Liver (tissue), 3 donors: ENCODE measurements around the gene CA6.

Experiments used
- EGR1 ChIP-seq, 2 donors: IDR thresholded peaks; 2 replicates each; pipeline ENCODE4 v1.6.1; 2016 to 2018; ENCODE audit warnings: antibody characterized with exemption in 2 of 2, low read depth in 2 of 2
- FOXA1 ChIP-seq: IDR thresholded peaks from 2 replicates; pipeline ENCODE4 v1.6.1; 2016; ENCODE audit warnings: antibody characterized with exemption
- GABPA ChIP-seq, 2 donors: IDR thresholded peaks in 1 of 2; conservative IDR thresholded peaks in 1 of 2; 2 replicates each; pipeline ENCODE4 v1.6.1; 2016; ENCODE audit warnings: antibody characterized with exemption in 2 of 2, mild to moderate bottlenecking in 1 of 2, moderate library complexity in 1 of 2
- JUND ChIP-seq, 2 donors: IDR thresholded peaks; 2 replicates each; pipeline ENCODE4 v1.6.1; 2016; ENCODE audit warnings: antibody characterized with exemption in 2 of 2
- RAD21 ChIP-seq, 2 donors: IDR thresholded peaks; 2 replicates each; pipeline ENCODE4 v1.6.1; 2016; ENCODE audit warnings: antibody characterized with exemption in 2 of 2, mild to moderate bottlenecking in 2 of 2
- RXRA ChIP-seq, 2 donors: IDR thresholded peaks; 2 replicates each; pipeline ENCODE4 v1.6.1; 2017 to 2018; ENCODE audit warnings: antibody characterized with exemption in 2 of 2, mild to moderate bottlenecking in 1 of 2
- SP1 ChIP-seq: IDR thresholded peaks from 2 replicates; pipeline ENCODE4 v1.6.1; 2018; ENCODE audit warnings: antibody characterized with exemption, mild to moderate bottlenecking
- TAF1 ChIP-seq: conservative IDR thresholded peaks from 2 replicates; pipeline ENCODE4 v1.6.1; 2016; ENCODE audit warnings: antibody characterized with exemption, mild to moderate bottlenecking
- YY1 ChIP-seq: IDR thresholded peaks from 2 replicates; pipeline ENCODE4 v1.6.1; 2016; ENCODE audit warnings: antibody characterized with exemption, mild to moderate bottlenecking
- TF ChIP-seq, protein P1 (sequence below): fragments of 150-350 bp; IDR thresholded peaks from 2 replicates; pipeline ENCODE4 v1.5.1; 2017; ENCODE audit warnings: improper control_type of control experiment, low read depth, low read length; ENCODE audit not compliant: missing input control
- TF ChIP-seq, protein P2 (sequence below): IDR thresholded peaks from 2 replicates; pipeline ENCODE4 v1.6.1; 2016; ENCODE audit warnings: antibody characterized with exemption, mild to moderate bottlenecking
- TF ChIP-seq, protein P3 (sequence below): IDR thresholded peaks from 2 replicates; pipeline ENCODE4 v1.6.1; 2016; ENCODE audit warnings: antibody characterized with exemption
- TF ChIP-seq, protein P4 (sequence below): IDR thresholded peaks from 2 replicates; pipeline ENCODE4 v1.6.1; 2016; ENCODE audit warnings: antibody characterized with exemption
- TF ChIP-seq, protein P5 (sequence below): IDR thresholded peaks from 2 replicates; pipeline ENCODE4 v1.6.1; 2016; ENCODE audit warnings: antibody characterized with exemption
- donor health status: healthy.
- donor health status: healthy.

DNA sequence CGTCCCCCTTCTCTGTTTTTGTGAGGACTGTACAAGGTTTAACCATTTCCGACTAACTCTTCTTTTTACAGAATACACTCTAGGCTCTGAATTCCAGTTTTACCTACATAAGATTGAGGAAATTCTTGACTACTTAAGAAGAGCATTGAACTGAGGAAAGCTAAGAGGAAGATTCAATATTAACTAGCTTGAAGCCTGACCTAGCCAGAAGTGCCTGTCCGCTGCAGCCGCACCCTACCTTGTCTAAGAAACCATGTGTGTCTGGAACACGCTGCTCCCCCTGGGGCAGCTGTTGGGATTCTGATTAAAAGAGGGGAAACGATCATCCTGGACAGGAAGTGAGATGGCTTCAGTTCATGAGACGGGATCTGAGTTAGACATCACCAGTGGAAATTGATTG, 28.9 kb downstream of the CA6 start:
- TF ChIP-seq, protein P1, sequence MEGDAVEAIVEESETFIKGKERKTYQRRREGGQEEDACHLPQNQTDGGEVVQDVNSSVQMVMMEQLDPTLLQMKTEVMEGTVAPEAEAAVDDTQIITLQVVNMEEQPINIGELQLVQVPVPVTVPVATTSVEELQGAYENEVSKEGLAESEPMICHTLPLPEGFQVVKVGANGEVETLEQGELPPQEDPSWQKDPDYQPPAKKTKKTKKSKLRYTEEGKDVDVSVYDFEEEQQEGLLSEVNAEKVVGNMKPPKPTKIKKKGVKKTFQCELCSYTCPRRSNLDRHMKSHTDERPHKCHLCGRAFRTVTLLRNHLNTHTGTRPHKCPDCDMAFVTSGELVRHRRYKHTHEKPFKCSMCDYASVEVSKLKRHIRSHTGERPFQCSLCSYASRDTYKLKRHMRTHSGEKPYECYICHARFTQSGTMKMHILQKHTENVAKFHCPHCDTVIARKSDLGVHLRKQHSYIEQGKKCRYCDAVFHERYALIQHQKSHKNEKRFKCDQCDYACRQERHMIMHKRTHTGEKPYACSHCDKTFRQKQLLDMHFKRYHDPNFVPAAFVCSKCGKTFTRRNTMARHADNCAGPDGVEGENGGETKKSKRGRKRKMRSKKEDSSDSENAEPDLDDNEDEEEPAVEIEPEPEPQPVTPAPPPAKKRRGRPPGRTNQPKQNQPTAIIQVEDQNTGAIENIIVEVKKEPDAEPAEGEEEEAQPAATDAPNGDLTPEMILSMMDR, result no peak
- TF ChIP-seq RAD21 (IDR thresholded peaks at IDR 0.05) (no peak), JUND (IDR thresholded peaks at IDR 0.05) (no peak), TAF1 (no peak), EGR1 (IDR thresholded peaks at IDR 0.05; ENCODE audit: low read depth in 2 of 2) (no peak), GABPA (IDR thresholded peaks at IDR 0.05 in 1 of 2, conservative IDR thresholded peaks at IDR 0.05 in 1 of 2) (no peak), YY1 (no peak), RXRA (IDR thresholded peaks at IDR 0.05) (no peak), SP1 (no peak), FOXA1 (no peak)
- TF ChIP-seq, protein P2, sequence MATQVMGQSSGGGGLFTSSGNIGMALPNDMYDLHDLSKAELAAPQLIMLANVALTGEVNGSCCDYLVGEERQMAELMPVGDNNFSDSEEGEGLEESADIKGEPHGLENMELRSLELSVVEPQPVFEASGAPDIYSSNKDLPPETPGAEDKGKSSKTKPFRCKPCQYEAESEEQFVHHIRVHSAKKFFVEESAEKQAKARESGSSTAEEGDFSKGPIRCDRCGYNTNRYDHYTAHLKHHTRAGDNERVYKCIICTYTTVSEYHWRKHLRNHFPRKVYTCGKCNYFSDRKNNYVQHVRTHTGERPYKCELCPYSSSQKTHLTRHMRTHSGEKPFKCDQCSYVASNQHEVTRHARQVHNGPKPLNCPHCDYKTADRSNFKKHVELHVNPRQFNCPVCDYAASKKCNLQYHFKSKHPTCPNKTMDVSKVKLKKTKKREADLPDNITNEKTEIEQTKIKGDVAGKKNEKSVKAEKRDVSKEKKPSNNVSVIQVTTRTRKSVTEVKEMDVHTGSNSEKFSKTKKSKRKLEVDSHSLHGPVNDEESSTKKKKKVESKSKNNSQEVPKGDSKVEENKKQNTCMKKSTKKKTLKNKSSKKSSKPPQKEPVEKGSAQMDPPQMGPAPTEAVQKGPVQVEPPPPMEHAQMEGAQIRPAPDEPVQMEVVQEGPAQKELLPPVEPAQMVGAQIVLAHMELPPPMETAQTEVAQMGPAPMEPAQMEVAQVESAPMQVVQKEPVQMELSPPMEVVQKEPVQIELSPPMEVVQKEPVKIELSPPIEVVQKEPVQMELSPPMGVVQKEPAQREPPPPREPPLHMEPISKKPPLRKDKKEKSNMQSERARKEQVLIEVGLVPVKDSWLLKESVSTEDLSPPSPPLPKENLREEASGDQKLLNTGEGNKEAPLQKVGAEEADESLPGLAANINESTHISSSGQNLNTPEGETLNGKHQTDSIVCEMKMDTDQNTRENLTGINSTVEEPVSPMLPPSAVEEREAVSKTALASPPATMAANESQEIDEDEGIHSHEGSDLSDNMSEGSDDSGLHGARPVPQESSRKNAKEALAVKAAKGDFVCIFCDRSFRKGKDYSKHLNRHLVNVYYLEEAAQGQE, result no peak
- TF ChIP-seq, protein P3, sequence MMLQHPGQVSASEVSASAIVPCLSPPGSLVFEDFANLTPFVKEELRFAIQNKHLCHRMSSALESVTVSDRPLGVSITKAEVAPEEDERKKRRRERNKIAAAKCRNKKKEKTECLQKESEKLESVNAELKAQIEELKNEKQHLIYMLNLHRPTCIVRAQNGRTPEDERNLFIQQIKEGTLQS, result no peak
- TF ChIP-seq, protein P4, sequence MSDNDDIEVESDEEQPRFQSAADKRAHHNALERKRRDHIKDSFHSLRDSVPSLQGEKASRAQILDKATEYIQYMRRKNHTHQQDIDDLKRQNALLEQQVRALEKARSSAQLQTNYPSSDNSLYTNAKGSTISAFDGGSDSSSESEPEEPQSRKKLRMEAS, result no peak
- TF ChIP-seq, protein P5, sequence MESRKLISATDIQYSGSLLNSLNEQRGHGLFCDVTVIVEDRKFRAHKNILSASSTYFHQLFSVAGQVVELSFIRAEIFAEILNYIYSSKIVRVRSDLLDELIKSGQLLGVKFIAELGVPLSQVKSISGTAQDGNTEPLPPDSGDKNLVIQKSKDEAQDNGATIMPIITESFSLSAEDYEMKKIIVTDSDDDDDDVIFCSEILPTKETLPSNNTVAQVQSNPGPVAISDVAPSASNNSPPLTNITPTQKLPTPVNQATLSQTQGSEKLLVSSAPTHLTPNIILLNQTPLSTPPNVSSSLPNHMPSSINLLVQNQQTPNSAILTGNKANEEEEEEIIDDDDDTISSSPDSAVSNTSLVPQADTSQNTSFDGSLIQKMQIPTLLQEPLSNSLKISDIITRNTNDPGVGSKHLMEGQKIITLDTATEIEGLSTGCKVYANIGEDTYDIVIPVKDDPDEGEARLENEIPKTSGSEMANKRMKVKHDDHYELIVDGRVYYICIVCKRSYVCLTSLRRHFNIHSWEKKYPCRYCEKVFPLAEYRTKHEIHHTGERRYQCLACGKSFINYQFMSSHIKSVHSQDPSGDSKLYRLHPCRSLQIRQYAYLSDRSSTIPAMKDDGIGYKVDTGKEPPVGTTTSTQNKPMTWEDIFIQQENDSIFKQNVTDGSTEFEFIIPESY, result no peak
